Activated CD4-positive, CD25-positive, alpha-beta regulatory T cell treated with anti-CD3 and anti-CD28 coated beads, Interleukin-2, amount 50 U/mL, for 72 hours (primary cell): ENCODE data around the gene FCHSD2.
"Not testable (repeated sequence)": the region's sequence is repeated elsewhere in the genome, so short reads cannot be mapped to it uniquely, and the experiment has no call there.

Source experiments
- DNase-seq: peaks from one replicate; pipeline ENCODE4 v3.0.0; 2021

Gene FCHSD2

GRCh38 chr11:73055655-73056354, 86.3 kb downstream of the FCHSD2 start:
- DNase-seq: no peak

- DNase-seq: no peak
Observed at GRCh38 chr11:73055002-73055401, 87.1 kb downstream of the FCHSD2 start.

GRCh38 chr11:73053964-73054363, 88.2 kb downstream of the FCHSD2 start:
- no peak for DNase-seq

GRCh38 chr11:73048446-73048845, 93.7 kb downstream of the FCHSD2 start:
- no peak for DNase-seq

GRCh38 chr11:73047773-73048371, 94.2 kb downstream of the FCHSD2 start:
- DNase-seq: no peak

GRCh38 chr11:73040046-73040445, 102.1 kb downstream of the FCHSD2 start:
- DNase-seq: no peak

GRCh38 chr11:73034777-73035176, 107.3 kb downstream of the FCHSD2 start:
- DNase-seq: no peak

GRCh38 chr11:73034331-73034730, 107.8 kb downstream of the FCHSD2 start:
- DNase-seq: no peak

GRCh38 chr11:73030130-73030529, 112.0 kb downstream of the FCHSD2 start:
- no peak for DNase-seq

GRCh38 chr11:73029403-73029802, 112.7 kb downstream of the FCHSD2 start:
- no peak for DNase-seq

- DNase-seq: no peak
Observed at GRCh38 chr11:73028611-73029010, 113.5 kb downstream of the FCHSD2 start.

GRCh38 chr11:73027840-73028239, 114.3 kb downstream of the FCHSD2 start:
- not testable (repeated sequence) for DNase-seq

- no peak for DNase-seq
Observed at GRCh38 chr11:73024639-73025038, 117.5 kb downstream of the FCHSD2 start.

- no peak for DNase-seq
Observed at GRCh38 chr11:73019996-73020395, 122.1 kb downstream of the FCHSD2 start.

- DNase-seq: no peak
Observed at GRCh38 chr11:73019449-73019848, 122.7 kb downstream of the FCHSD2 start.

- DNase-seq: no peak
Observed at GRCh38 chr11:73018856-73019255, 123.3 kb downstream of the FCHSD2 start.

- DNase-seq: no peak
Observed at GRCh38 chr11:73017024-73017751, 124.9 kb downstream of the FCHSD2 start.

GRCh38 chr11:73013021-73013420, 129.1 kb downstream of the FCHSD2 start:
- DNase-seq: no peak

- DNase-seq: no peak
Observed at GRCh38 chr11:73012121-73012863, 129.8 kb downstream of the FCHSD2 start.

- no peak for DNase-seq
Observed at GRCh38 chr11:73011126-73011817, 130.8 kb downstream of the FCHSD2 start.

GRCh38 chr11:73009972-73010371, 132.1 kb downstream of the FCHSD2 start:
- no peak for DNase-seq

- DNase-seq: no peak
Observed at GRCh38 chr11:73004088-73004487, 138.0 kb downstream of the FCHSD2 start.

GRCh38 chr11:73003088-73003487, 139.0 kb downstream of the FCHSD2 start:
- no peak for DNase-seq
